Esophagus squamous epithelium (tissue), 4 donors: ENCODE measurements around the gene PCDHA8.
"Not testable (repeated sequence)": the region's sequence is repeated elsewhere in the genome, so short reads cannot be mapped to it uniquely, and the experiment has no call there.

Experiments used
- POLR2A ChIP-seq, 4 donors: fragments of 450-650 bp; IDR thresholded peaks; one replicate each; pipeline ENCODE4 v1.6.1; 2017; ENCODE audit warnings: antibody characterized with exemption in 4 of 4, mild to moderate bottlenecking in 4 of 4, moderate library complexity in 3 of 4
- TF ChIP-seq, protein P1 (sequence below), 6 experiments: fragments of 450-650 bp in 4 of 6; fragments of 200-600 bp in 2 of 6; sonication (generic) in 2 of 6; IDR thresholded peaks; one replicate each; pipeline ENCODE4 v1.5.1; 2016 to 2019; ENCODE audit warnings: antibody characterized with exemption in 6 of 6, mild to moderate bottlenecking in 4 of 6, moderate library complexity in 4 of 6

DNA sequence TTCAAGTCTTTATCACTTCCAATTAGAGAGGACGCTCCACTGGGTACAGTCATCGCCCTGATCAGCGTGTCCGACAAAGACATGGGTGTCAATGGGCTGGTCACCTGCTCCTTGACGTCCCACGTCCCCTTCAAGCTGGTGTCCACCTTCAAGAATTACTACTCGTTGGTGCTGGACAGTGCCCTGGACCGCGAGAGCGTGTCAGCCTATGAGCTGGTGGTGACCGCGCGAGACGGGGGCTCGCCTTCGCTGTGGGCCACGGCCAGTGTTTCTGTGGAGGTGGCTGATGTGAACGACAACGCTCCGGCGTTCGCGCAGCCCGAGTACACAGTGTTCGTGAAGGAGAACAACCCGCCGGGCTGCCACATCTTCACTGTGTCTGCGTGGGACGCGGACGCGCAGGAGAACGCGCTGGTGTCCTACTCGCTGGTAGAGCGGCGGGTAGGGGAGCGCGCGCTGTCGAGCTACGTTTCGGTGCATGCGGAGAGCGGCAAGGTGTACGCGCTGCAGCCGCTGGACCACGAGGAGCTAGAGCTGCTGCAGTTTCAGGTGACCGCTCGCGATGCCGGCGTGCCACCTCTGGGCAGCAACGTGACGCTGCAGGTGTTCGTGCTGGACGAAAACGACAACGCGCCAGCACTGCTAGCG is 32.6 kb upstream of the PCDHA8 start:
- TF ChIP-seq, protein P1, sequence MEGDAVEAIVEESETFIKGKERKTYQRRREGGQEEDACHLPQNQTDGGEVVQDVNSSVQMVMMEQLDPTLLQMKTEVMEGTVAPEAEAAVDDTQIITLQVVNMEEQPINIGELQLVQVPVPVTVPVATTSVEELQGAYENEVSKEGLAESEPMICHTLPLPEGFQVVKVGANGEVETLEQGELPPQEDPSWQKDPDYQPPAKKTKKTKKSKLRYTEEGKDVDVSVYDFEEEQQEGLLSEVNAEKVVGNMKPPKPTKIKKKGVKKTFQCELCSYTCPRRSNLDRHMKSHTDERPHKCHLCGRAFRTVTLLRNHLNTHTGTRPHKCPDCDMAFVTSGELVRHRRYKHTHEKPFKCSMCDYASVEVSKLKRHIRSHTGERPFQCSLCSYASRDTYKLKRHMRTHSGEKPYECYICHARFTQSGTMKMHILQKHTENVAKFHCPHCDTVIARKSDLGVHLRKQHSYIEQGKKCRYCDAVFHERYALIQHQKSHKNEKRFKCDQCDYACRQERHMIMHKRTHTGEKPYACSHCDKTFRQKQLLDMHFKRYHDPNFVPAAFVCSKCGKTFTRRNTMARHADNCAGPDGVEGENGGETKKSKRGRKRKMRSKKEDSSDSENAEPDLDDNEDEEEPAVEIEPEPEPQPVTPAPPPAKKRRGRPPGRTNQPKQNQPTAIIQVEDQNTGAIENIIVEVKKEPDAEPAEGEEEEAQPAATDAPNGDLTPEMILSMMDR (IDR thresholded peaks at IDR 0.05) = not testable (repeated sequence)
- TF ChIP-seq POLR2A (IDR thresholded peaks at IDR 0.05) = not testable (repeated sequence)
